Embryonic facial prominence (tissue), 1 donor: ENCODE results near the gene PTS.
"Not testable (repeated sequence)": the region's sequence is repeated elsewhere in the genome, so short reads cannot be mapped to it uniquely, and the experiment has no call there.

Source experiments
- DNase-seq: peaks from one replicate; pipeline ENCODE4 v3.0.0-alpha.2; 2016; ENCODE audit errors: extremely low spot score

The PTS gene

DNA sequence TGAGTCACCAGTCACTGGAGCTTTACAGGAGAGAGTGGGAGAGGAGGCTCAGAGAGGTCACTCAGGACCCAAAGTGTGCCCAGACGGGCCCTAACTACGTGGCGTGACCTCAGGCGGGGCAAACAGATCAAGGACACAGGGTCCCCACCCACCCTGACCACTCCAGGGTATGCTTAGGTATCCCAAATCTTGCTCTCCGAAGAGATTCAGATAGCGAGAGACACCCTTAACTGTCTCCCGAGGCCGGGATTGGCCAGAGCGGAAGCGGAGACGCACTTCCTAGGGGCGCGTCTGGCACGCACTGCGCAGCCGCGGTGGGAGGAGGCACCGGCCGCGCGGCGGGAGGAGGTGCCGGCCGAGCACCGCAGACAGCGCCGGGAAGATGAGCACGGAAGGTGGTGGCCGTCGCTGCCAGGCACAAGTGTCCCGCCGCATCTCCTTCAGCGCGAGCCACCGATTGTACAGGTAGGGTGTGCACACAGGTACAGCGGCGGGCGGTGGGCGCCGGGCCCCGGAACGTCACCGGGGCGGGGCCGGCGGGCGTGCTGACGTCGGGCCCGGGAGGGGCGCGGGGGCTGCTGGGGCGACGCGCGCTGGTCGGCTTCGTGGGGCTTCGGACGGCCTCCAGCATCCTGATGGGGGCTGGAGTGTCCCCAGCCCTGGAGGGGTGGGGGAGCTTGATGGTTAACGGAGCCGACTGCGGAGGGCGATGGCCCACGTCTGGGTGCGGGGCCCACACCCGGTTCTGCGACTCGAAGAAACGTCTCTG, at the start of gene PTS:
TSS of gene PTS (plus strand) at position 367 of the 769 bp plus-strand sequence. CDS start at position 383, 16 bp downstream.
- peak; percentile 68 for DNase-seq

DNA sequence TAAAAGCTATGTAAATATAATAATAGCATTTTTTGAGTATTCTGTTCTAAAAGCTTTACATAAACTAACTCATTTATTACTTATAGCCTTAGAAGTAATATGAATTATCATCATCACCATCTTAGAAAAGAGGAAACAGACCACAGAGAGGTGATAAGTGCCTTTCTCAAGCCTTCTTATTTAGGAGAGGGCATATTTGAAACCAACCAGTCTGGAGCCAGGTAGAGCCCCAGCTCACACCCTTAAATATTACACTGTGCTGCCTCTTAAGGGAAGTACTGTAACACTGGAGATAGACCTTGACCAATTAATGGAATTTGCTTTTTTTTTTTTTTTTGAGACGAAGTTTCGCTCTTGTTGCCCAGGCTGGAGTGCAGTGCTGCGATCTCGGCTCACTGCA, 48.6 kb upstream of the PTS start:
- no peak for DNase-seq

DNA sequence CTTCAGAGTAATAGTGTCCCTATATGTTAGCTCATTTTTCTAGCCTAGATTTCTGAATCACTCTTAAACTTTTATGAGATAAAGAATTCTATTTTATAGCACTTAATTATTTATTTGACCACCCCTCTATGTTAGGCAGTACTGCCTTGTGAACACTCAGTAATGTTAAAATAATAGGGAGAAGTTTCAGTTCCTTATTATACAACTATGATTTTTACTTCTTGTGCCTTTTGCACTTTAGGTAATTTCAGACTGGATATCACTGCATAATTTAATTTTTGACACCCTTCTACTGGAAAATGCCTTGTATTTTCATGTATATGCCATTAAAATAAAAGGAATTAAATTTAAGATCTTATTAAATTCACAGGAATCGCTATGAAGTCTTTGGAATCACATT, 47.8 kb upstream of the PTS start:
- DNase-seq, result no peak

DNA sequence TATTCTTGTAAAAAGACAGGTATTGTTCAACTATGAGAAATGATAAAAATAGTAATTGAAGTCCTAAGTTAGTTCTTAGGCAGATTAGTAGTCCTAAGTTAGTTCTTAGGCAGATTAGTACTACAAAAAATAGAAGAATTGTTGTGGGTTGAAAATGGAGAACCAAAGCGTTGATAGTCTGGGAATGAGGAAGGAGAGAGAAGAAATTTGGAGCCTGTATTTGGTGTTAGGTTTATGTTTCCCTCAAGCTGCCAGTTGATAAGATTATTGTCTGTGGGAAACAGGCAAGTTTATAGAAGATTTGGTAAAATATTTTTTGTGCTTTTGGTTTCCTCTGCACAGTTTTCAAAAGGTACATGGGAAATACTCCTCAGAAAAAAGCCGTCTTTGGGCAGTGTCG, 47.3 kb upstream of the PTS start:
- DNase-seq, result no peak

DNA sequence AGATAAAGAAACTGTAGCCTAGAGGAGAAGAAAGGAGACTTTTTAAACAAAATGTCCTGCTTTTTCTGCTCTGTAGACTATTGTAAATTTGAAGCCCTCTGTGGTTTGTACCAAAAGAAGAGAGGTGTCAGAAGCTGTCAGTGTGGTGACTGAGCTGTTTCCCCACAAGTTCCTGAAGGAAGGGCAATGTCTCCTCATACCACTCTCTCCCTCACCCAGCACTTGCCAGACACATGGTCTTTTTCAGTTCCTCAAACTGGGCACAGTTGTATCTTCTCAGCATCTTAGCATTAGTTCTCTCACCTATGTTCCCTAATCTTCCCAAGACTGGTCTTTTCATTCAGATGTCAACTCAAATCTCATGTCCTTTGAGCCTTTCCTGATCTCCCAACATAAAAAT, 46.6 kb upstream of the PTS start:
- no peak for DNase-seq

DNA sequence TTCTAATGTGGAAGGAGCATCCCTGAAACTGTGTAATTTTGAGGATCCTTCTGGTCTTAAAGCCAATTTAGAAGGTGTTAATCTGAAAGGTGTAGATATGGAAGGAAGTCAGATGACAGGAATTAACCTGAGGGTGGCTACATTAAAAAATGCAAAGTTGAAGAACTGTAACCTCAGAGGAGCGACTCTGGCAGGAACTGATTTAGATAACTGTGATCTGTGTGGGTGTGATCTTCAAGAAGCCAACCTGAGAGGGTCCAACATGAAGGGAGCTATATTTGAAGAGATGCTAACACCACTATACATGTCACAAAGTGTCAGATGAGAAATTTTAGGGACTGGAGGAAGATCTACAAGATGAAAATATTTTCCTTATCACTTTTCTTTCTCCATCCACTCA, 43.4 kb upstream of the PTS start:
- DNase-seq, result no peak

DNA sequence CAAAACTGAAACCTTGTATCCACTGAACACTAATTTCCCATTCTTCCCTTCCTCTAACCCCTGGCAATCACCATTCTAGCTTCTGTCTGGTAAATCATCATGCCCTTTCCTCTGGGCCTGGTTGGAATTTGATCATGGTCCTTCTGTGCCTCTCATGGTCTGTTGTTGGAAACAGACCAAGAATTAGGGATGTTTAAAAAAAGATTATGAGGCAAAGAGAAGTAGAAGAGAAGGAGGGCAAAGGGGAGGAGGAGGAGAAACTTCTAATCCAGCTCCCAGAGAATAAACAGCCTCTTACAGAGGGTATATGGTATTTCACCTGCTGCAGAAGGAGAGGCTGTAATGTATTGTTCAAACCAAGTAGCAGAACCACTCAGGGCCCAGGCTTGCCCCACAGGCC, 40.3 kb upstream of the PTS start:
- no peak for DNase-seq

DNA sequence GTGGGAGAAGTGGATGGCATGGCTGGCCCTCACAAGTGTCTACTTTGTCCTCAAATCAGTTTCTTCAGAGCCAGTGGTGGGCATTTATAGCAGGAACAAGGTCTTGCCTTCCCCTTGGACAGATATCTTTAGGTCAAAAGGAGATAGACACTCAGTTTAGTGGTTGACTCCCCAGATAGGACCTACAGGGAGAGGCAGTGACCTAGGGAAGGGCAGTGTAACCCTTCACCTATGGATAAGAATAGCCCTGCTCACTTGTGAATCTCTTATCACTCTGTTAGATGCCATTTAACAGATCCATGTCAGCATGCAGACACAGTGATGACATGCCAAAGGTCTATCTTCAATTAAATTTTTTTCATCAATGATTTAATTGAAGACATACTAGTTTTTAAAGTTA, 39.9 kb upstream of the PTS start:
- DNase-seq, result no peak

DNA sequence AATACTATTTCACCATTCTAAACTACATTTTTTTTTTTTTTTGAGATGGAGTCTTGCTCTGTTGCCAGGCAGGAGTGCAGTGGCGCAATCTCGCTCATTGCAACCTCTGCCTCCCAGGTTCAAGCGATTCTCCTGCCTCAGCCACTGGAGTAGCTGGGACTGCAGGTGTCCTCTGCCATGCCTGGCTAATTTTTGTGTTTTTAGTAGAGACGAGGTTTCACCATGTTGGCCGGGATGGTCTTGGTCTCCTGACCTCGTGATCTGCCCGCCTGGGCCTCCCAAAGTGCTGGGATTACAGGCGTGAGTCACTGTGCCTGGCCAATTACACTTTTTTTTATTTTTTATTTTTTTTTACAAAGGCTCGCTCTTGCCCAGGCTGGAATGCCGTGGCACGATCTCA, 31.1 kb upstream of the PTS start:
- not testable (repeated sequence) for DNase-seq

DNA sequence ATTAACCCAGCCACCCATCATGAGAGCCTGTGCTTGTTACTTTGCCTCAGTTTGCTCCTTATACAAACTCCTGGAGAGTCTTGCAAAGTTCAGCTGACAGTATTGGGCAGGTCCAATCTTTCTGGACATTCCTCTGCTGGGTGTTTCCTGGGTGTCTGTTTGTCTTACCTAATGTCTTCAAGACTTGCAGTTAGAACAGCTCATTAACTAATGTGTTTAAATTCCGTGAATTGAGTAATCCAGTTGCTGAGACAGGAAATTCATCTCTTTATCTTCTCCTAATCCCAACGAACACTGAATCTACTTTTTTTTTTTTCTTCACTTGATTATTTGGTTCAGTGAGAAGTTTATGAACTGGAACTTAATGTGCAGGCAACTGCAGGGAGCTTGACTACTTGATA, 30.3 kb upstream of the PTS start:
- DNase-seq, result no peak

DNA sequence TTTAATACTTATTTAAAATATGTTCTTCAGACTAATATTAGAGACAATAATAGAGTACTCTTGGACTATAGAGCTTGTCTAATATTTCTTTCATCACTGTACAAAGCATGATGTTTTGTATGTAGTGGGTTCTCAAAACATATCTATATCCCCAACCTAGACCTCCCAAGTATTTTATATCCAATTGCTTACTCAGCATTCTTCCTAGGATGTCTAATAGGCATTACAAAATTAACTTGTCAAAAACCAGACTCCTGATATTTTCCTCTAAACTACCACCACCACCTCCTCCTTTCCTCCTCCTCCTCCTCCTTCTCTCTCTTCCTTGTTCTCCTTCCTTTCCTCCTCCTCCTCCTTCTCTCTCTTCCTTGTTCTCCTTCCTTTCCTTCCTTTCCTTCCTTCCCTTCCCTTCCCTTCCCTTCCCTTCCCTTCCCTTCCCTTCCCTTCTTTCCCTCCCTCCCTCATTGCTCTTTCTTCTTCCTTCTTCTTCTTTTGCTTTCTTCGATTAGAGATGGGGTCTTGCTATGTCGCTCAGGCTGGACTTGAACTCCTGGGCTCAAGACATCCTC, 29.6 kb upstream of the PTS start:
- no peak for DNase-seq

DNA sequence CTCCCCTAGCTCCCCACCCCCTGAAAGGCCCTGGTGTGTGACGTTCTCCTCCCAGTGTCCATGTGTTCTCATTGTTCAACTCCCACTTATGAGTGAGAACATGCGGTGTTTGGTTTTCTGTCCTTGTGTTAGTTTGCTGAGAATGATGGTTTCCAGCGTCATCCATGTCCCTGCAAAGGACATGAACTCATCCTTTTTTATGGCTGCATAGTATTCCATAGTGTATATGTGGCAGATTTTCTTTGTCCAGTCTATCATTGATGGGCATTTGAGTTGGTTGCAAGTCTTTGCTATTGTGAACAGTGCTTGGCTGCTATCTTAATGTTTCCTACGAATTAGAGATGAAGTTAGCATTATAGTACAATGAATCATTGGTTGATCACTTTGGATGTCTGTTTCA, 27.1 kb upstream of the PTS start:
- DNase-seq, result not testable (repeated sequence)

DNA sequence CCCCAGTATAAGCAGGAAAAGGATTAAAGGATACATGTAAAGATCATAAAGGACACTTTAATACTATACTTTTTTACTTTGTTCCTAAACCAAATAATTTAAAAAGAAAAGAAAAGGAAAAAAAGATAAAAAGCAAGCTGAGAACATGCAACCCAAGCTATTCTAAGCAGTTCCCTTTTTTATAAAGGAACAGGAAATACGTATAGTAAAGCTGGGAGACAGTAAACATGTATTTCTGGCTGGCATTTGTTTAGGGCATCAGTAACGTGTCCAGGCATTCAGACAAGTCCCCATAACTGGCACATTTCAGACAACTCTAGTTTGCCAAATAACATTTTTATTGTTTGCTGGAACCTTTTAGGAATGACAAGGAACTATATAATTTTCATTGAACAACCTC, 26.0 kb upstream of the PTS start:
- DNase-seq, result no peak

DNA sequence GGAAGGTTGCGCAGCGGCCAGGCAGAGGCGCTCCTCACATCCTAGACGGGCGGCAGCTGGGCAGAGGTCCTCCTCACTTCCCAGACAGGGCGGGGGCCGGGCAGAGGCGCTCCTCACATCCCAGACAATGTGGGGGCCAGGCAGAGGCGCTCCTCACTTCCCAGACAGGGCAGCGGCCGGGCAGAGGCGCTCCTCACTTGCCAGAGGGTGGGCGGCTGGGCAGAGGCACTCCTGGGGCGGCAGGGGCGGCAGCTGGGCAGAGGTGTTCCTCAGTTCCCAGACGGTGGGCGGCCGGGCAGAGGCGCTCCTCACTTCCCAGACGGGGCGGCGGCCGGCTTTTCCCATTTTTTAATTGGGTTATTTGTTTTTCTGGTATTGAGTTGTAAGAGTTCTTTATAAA, 20.2 kb upstream of the PTS start:
- no peak for DNase-seq

DNA sequence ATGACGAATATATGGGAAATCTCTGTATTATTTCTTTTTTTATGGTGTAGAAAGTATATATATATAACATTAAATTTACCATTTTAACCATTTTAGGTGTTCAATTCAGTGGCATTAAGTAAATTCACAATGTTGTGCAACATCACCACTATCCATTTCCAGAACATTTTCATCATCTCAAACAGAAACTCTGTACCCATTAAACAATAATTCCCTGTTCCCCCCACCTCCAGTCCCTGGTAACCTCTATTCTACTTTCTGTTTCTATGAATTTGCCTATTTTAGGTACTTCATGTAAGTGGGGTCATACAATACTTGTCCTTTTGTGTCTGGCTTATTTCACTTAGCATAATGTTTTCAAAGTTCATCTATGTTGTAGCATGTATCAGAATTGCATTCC, 15.3 kb upstream of the PTS start:
- no peak for DNase-seq

DNA sequence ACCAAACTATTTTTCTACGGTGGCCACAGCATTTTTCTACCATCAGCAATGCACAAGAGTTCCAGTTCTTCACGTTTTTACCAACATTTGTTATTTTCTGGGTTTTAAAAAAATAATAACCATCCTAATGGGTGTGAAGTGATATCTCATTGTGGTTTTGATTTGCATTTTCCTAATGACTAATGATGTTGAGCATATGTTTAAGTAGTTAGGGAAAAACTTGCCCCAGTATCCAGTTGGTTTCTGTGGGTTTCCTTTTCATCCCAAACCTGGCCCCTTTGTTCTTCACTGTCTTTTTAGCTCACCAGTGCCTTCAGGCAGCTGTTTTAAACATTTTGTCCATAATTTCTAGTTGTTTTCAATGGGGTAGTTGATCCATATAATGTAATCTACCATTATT, 14.7 kb upstream of the PTS start:
- no peak for DNase-seq

DNA sequence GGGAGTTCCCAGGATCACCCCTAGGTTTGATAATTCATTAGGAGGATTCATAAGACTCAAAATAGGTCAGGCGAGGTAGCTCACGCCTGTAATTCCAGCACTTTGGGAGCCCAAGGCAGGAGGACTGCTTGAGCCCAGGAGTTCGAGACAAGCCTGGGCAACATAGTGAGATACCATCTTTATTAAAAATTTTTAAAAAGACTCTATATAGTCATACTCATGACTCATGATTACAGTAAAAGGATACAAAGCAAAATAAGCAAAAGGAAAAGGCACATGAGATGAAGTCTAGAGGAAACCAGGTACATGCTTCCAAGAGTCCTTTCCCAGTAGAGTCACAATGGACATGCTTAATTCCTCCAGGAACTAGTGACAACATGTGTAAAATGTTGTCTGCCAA, 13.9 kb upstream of the PTS start:
- DNase-seq, result no peak

DNA sequence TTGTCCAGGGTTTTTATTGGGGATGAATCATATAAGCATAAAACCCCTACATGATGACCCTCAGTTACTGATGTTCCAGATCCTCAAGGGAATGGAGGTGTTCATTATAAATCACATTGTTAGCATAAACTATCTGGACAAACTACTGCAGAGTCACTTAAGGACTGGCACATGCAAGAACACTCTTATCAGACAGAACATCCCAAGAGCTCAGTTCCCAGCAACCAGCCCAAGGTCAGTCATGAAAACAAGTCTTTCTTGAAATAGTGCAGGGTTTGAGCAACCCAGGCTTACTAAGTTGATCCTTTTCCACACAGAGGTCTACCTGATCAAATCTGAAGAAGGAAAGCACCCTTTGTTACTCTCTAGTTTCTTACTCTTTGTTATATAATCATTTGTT, 13.5 kb upstream of the PTS start:
- DNase-seq, result no peak

DNA sequence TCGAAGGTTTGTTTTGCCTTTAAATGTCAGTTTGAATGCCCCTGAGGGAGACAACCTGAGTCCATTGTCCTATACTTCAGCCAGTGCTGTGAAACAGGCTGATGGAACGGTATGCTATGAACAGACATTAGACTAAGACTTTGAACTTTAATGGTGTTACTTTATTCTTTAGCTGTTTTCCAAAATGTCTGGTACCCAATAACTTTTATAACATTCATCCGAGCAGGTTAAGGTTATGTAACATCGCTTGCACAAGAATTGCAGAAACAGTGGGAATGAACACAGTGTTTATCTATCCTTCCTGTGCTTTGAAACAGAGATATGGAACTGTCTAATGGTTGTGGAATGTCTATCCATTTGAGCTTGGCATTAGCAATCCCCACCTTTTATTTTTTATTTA, 12.5 kb upstream of the PTS start:
- DNase-seq, result no peak

DNA sequence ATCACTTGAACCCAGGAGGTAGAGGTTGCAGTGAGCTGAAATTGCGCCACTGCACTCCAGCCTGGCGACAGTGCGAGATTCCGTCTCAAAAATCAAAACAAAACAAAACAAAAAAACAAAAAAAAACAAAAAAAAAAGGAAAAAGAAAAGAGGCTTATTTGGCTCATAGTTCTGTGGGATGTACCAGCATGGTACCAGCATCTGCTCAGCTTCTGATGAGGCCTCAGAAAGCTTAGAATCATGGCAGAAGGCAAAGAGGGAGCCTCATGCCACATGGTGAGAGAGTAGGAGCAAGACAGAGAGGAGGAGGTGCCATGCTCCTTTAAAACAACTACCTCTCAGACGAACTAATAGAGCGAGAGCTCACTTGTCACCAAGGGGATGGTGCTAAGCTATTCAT, 10.6 kb upstream of the PTS start:
- DNase-seq, result no peak

DNA sequence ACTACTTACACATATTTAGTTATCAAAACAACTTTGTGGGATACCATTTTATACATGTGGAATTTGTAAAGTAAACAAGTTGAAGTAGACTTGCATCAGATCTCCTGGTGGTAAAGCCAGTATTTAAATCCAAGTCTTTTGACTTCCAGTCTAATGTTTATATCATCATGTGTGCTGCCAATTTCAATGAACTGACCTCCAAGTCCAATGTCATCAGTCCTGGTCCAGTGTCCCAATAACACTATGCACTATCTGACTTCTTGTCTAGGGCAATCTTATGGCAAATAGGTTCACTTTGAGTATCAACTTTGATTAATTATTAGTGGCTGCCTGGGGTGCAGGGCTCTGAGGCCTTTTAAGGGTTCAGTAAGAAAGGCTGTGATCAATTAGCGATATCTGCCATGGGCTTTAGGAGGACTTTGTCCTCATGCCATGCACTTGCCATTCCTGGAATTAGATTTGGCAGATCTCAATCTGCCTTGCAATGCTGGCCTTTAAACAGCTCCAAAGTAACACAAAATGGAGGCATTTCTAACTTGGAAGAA, 9.6 kb upstream of the PTS start:
- DNase-seq, result no peak

DNA sequence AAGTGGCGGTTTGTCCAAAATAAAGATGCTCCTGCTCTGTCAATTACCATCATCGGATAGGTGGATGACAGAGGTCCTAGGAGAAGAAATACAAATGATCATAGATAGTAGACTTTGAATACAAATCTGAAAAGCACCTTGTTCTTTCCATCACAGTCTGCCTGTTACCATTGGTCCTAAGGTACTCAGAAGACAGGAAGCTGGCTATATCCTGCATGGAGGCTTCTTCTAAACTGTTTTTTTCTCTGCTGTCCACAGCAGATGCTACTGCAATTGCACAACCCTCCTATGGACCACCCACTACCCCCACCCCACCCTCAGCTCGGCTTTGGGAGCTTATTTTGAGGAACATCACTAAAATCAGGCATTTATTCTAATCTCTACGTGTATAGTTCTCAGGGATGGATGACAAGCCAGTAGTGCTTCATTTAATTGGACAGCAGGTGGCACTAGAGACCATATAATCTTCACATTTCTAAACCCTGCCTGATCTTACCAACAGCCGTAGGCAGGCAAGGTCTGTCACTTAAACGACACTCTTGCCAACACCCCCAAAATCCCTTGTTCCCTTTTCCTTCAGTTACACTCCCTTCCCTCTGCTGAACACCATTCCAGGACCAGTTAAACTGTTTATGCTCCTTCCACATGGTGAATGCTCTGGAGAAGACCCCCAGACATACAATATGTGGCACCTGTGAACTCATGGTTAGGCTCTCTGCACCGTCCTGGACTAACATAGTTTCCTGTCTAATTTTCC, 6.6 kb upstream of the PTS start:
- DNase-seq, result peak; percentile 69

DNA sequence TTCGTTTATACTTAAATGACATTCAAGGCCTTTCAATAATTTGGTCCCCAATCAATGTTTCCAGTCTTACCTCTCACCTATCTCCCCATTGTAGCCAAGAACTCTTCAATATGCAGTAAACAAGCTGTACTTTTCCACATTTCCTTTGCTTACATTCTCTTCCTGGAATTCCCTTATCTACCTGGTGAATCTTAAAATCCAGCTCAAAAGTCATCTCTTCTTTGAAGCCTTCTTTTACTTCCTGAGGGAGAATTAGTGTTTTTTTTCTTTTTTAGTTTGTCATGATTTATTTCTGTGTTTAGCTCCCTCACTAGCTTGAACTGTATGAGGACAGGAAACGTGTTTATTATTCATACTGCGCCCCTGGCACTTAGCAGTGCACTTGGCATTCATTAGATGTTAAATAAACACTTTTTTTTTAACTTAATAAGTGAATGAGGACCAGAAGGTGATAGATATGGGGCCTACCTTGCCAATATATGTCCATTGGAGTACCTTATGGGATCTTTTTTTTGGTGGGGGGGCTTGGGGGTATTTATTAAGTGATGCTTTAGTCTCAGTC, 4.9 kb upstream of the PTS start:
- no peak for DNase-seq
